Neutrophil (primary cell): ENCODE results near the gene C6orf163.

Source experiments
- H3K27ac ChIP-seq: fragments of 200-600 bp; sonication (generic); 2 replicates; pipeline ENCODE4 v1.5.1; 2016; ENCODE audit warnings: mild to moderate bottlenecking, moderate library complexity
- H3K27me3 ChIP-seq: fragments of 200-600 bp; sonication (generic); 2 replicates; pipeline ENCODE4 v1.6.0; 2016; ENCODE audit warnings: mild to moderate bottlenecking
- H3K36me3 ChIP-seq: fragments of 200-600 bp; sonication (generic); 2 replicates; pipeline ENCODE4 v1.5.1; 2017
- H3K4me1 ChIP-seq, 2 experiments: fragments of 200-600 bp in 1 of 2; sonication (generic) in 1 of 2; 1 replicate in 1 of 2; 2 replicates in 1 of 2; pipeline versions ENCODE4 v1.5.1 to v1.6.1; 2013 to 2016; ENCODE audit warnings: low read depth in 1 of 2, low read length in 1 of 2, mild to moderate bottlenecking in 1 of 2, moderate library complexity in 1 of 2; ENCODE audit not compliant: control insufficient read depth in 1 of 2, insufficient read depth in 1 of 2
- H3K4me3 ChIP-seq, 2 experiments: fragments of 200-600 bp in 1 of 2; sonication (generic) in 1 of 2; 1 replicate in 1 of 2; 2 replicates in 1 of 2; pipeline ENCODE4 v1.5.1; 2013 to 2016; ENCODE audit warnings: low read depth in 1 of 2, low read length in 1 of 2, mild to moderate bottlenecking in 1 of 2, moderate library complexity in 1 of 2
- H3K9me3 ChIP-seq: fragments of 200-600 bp; sonication (generic); 2 replicates; pipeline ENCODE4 v1.5.1; 2016
- TF ChIP-seq, protein P1 (sequence below): fragments of 200-600 bp; sonication (generic); IDR thresholded peaks from 2 replicates; pipeline ENCODE4 v1.5.1; 2016; ENCODE audit warnings: antibody characterized with exemption

C6orf163 gene

GRCh38 chr6:87401832-87402231 is 57.2 kb downstream of the C6orf163 start:
- Histone ChIP-seq H3K9me3 (no peaks in the 10 kb centered on the region), H3K27me3 (peaks cover 17% of the 10 kb centered on the region), H3K4me1 (no peaks in the 10 kb centered on the region), H3K27ac (no peak overlapping the region), H3K4me3 (no peak overlapping the region), H3K36me3 (no peaks in the 10 kb centered on the region)
- TF ChIP-seq, protein P1, sequence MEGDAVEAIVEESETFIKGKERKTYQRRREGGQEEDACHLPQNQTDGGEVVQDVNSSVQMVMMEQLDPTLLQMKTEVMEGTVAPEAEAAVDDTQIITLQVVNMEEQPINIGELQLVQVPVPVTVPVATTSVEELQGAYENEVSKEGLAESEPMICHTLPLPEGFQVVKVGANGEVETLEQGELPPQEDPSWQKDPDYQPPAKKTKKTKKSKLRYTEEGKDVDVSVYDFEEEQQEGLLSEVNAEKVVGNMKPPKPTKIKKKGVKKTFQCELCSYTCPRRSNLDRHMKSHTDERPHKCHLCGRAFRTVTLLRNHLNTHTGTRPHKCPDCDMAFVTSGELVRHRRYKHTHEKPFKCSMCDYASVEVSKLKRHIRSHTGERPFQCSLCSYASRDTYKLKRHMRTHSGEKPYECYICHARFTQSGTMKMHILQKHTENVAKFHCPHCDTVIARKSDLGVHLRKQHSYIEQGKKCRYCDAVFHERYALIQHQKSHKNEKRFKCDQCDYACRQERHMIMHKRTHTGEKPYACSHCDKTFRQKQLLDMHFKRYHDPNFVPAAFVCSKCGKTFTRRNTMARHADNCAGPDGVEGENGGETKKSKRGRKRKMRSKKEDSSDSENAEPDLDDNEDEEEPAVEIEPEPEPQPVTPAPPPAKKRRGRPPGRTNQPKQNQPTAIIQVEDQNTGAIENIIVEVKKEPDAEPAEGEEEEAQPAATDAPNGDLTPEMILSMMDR: no peak

DNA sequence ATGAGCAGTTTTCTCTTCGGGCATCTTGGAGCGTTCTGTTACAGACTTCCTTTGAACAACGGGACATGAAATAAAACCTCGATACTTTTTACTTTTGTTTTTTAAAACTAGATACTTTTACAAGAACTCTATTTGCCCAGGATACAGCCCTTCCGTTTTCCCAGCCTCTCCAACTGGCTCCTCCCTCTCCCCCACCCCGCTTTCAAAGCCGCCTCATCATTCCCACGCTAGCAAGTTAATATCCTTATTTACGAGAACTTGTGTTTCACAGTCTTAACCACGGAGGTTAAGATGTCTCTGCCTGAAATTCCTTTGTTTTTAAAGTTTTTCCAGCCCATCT is 62.9 kb downstream of the C6orf163 start:
- Histone ChIP-seq H3K9me3 (no peaks in the 10 kb centered on the region), H3K27me3 (peaks cover 42% of the 10 kb centered on the region), H3K27ac (peak overlapping the region; percentile 79), H3K36me3 (no peaks in the 10 kb centered on the region), H3K4me3 (peak overlapping the region; percentile 76 to 92), H3K4me1 (peaks cover 12 to 13% of the 10 kb centered on the region in 2 experiments)
- TF ChIP-seq, protein P1: no peak

DNA sequence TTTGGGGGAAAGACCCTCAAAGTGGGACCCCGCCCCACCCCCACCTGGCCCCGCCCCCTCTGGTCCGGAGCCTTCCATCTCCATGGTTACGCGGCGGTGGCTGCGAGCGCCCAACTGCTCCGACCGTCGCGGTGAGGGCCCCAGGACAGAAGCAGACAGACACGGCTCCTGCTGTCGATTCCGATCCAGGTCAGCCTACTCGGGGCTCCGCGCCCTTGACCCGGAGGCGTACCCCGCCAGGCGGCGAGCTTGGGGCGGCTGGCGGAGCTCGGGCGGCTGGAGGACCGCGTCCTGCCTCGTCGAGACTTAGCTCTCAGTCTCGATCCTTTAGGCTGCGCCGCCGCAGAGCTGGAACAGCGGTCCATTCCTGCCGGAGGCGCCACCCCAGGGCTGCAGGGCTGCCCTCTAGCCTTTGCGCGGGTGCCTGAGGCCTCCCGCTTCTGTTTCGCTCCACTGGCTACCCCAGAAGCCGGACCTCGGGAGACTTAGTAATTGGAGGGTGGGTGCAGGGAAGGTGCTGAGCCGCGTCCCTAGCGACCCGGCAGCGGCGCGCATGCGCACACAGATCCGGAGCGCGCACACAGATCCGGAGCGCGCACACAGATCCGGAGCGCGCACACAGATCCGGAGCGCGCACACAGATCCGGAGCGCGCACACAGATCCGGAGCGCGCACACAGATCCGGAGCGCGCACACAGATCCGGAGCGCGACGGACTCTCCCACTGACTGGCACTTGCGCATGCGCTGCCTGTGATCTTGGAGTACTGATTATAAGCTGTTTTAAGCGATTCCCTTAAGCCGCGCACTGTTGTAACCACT is 63.5 kb downstream of the C6orf163 start, which contains the start of gene CFAP206:
Gene CFAP206, plus strand, starts transcription at position 72 of the 820 bp plus-strand sequence. CDS start 1,868 bp downstream, outside the sequence.
- TF ChIP-seq, protein P1: no peak
- Histone ChIP-seq H3K27ac (peak within 1 kb of the TSS; percentile 79), H3K4me3 (peak within 1 kb of the TSS; percentile 76 to 92), H3K27me3 (peaks cover 48% of the 10 kb centered on the region), H3K36me3 (no peaks in the 10 kb centered on the region), H3K4me1 (peaks cover 12 to 13% of the 10 kb centered on the region in 2 experiments), H3K9me3 (no peaks in the 10 kb centered on the region)

- Histone ChIP-seq H3K36me3 (no peaks in the 10 kb centered on the region), H3K27me3 (peaks cover 49% of the 10 kb centered on the region), H3K9me3 (no peaks in the 10 kb centered on the region), H3K4me3 (peak overlapping the region; percentile 76 to 92), H3K27ac (peak overlapping the region; percentile 79), H3K4me1 (peaks cover 12 to 13% of the 10 kb centered on the region in 2 experiments)
- TF ChIP-seq, protein P1: no peak
Measured at GRCh38 chr6:87408721-87409155, 64.1 kb downstream of the C6orf163 start.
